RPMI8226 (cell line): Measurements from ENCODE around the gene ETS2.
A peak's percentile ranks its signal among the peaks of the same experiment; 100 is the strongest.

Source experiments
- DNase-seq: peaks from one replicate; pipeline ENCODE4 v3.0.0-alpha.2; 2015

ETS2 gene

DNA sequence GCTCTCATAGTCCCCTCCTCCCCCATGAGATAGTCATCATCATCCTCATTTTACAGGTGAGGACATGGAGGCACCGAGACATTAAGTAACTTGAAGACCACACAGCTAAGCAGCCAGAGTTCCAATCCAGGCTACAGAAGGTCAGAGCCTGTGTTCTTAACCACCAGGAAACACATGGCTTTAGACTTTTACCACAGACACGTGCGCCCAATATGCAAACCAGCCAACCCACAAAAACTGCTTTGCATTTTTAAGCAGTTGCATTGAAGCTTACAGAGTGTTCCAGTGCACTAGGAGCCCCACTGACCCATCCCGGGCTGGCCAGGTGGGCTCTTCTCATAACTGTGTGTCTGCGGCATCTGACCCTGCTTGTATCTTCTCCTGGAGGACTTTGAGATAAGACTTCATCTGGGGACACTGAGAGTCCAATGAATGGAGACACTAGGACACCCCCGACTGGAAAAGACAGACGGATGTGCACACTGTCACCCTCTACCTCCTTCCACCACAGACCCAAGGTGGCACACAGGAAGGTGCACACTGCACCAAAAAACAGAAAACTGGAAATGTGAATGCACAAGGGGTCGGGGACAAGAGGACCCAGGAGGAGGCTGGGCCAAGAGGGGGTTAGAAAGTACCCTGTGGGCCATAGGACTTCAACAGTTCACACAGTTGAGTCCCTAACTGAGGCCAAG, 56.4 kb downstream of the ETS2 start:
- peak; percentile 76 for DNase-seq

DNA sequence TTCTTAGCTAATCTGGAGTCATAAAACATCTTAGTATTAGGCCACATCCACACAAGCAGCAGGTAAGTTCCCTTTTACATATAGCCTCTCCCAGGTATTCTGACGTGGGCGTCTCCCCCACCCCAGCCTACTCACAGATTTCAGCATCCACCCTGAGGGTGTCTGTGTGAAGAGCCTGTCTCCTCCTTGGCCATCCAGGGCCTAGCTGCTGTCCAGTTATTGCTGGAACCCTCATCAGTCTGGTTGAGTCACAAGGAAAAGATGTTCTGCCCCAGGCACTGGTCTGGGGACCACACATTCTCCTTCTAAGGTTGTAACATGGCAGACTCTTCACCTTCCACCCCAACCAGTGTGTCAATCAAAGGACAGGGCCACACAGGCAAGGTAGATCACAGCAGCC, 57.6 kb downstream of the ETS2 start:
- DNase-seq = no peak

DNA sequence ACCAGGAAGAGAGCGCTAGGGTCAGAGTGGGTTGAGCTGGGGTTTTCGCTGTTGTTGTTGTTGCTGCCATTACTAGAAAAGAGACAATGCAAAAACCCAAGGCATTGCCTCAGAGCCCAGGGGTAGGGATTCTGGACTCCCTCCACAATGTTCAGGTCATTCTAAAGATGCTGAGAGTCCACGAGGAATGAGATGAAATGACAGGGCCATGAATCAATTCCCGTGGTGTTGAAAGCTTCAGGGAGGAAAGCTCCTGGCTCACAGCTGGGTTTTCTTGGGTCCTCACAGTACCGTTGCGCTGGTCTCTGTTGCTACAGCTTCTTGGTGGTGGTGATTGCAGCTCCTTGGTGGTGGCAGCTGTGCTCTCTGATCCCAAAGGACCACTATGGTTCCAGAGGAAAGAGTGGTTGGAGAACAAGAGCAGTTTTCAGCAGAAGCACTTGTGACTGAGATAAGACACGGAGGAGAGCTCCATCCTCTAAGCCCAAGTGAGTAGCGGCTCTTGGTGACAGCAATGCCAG, 58.2 kb downstream of the ETS2 start:
- no peak for DNase-seq

DNA sequence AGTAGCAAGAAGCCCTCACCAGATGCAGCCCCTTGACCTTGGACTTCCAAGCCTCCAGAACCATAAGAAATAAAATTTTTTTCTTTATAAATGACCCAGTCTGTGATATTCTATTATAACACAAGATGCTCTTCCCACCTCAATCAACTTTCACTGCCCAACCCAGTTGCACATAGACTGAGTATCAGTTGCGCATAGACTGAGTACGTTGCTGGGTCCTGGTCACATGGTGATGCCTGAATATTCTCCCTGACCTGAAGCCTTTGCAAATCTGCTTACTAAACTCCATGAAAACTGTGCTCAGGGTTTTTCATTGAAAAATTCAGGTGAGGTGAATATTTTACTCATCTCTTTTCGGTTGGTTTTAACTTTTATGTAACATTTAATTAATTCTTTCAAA, 59.2 kb downstream of the ETS2 start:
- DNase-seq = no peak

DNA sequence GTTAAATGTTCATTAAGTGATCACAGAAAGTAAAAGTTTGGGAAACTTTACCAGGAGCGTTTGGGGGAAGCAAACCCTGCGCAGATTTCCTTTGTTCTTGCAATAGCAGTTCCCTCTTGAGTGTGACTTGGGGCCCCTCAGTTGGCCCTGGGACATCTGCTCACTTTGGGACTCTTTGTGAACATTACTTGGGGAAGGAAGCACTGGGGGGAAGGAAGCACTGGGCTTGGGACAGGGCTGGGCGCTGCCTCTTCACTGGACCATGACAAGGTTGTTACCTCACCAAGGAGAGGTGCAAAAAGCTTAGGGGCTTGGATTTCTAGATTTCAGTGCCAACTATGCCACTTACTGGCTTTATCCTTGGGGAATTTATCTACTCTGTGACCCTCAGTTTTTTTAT, 63.5 kb downstream of the ETS2 start:
- no peak for DNase-seq

DNA sequence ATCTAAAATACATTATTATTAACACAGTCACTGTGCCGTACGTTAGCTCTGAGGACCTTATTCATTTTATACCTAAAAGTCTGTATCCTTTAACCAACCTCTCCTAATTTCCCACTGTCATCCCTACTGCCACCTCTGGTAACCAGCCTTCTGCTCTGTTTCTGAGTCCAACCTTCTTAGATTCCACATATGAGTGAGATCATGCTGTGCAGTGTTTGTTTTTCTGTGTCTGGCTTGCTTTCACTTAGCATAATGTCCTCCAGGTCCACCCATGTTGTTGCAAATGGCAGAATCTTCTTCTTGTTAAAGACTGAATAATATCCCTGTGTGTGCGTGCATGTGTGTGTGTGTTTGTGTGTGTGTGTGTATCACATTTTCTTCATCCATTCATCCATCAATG, 64.2 kb downstream of the ETS2 start:
- DNase-seq = no peak
